ENCODE measurements around the gene CELF2.

DNA sequence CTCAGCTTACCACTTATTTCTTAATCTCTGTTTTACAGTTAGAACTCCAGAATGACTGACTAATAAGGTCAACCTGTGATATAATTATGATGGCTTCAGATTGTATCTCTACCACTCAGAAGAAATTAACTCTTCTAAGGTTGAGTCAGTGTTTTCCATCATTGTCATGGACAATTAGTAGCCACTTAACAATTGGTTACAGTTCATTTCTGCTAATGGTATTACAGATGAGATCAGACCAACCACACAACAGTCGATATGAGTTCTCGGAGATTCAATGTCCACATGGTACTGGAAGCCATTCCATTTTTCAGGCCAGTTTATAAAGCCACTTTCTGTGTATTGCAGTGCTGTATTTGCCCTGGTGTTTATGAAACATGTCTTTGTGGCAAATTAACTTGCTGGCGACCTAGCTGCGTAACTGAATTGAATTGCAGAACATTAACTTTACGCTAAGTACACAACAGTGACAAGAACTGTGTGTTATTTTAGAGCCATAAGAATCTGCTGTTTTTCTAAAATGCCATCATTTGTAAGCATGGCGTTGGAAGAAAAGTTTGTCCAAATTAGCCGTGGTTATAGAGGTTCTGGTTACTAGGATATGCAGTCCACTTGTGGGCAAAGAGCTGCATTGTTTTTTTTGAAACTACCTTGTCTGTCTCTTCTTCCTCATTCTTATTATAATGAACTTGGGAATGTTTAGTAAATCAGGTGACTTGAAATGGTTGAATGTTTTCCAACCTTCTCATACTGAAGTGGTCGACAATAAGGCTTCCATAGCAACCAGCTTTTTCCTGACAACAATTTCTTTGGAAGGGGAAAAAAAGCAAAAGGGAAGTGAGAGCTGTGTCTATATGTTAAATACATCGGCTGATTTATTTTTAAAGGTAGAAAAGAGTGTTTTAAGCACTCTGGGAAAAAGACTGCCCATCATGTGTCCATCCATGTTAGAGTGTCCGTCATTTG, 76.4 kb downstream of the CELF2 start:
- TF ChIP-seq POLR2AphosphoS5 (IDR thresholded peaks at IDR 0.05; ENCODE audit: insufficient read depth in 1 of 2, low read depth in 1 of 2) (no peak), POLR2A (IDR thresholded peaks at IDR 0.05) (no peak)
- TF ChIP-seq, protein P1, sequence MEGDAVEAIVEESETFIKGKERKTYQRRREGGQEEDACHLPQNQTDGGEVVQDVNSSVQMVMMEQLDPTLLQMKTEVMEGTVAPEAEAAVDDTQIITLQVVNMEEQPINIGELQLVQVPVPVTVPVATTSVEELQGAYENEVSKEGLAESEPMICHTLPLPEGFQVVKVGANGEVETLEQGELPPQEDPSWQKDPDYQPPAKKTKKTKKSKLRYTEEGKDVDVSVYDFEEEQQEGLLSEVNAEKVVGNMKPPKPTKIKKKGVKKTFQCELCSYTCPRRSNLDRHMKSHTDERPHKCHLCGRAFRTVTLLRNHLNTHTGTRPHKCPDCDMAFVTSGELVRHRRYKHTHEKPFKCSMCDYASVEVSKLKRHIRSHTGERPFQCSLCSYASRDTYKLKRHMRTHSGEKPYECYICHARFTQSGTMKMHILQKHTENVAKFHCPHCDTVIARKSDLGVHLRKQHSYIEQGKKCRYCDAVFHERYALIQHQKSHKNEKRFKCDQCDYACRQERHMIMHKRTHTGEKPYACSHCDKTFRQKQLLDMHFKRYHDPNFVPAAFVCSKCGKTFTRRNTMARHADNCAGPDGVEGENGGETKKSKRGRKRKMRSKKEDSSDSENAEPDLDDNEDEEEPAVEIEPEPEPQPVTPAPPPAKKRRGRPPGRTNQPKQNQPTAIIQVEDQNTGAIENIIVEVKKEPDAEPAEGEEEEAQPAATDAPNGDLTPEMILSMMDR (IDR thresholded peaks at IDR 0.05), result no peak

Data from vagina (tissue), 2 donors.